Ovary (tissue), 3 donors: ENCODE measurements around the gene IFITM2.

Experiments used
- EP300 ChIP-seq: sonication (generic); formaldehyde crosslinking; IDR thresholded peaks from one replicate; pipeline ENCODE4 v1.6.1; 2017; ENCODE audit warnings: antibody characterized with exemption
- POLR2A ChIP-seq: fragments of 450-650 bp; IDR thresholded peaks from one replicate; pipeline ENCODE4 v1.6.1; 2017; ENCODE audit warnings: antibody characterized with exemption, mild to moderate bottlenecking, moderate library complexity
- TF ChIP-seq, protein P1 (sequence below), 3 donors: fragments of 450-650 bp in 2 of 3; fragments of 200-600 bp in 1 of 3; IDR thresholded peaks; one replicate each; pipeline versions ENCODE4 v1.5.1 to v1.8.0; 2016 to 2022; ENCODE audit warnings: antibody characterized with exemption in 3 of 3, mild to moderate bottlenecking in 1 of 3
- donor health status: DM: no; HTN: no; CAD: no.

DNA sequence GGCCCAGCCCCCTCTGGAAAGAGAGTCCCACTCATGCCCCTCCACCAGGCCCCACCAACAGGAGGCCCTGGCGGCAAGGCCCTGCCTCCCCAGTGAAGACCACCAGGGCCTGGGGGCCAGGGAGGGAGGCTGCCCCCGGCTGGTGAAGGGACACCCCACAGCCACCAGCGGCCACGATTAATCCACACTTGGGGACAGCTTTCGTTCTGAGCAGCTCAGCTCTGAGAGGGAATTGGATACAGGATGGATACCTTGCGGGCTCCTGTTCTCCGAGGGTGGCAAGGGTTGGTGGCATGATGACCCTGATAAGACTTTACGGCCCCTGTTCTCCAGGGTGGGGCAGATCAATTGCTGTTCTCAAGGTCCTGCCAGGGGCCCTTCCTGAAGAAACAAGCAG lies 36.3 kb upstream of the IFITM2 start:
- TF ChIP-seq POLR2A (no peak), EP300 (no peak)
- TF ChIP-seq, protein P1, sequence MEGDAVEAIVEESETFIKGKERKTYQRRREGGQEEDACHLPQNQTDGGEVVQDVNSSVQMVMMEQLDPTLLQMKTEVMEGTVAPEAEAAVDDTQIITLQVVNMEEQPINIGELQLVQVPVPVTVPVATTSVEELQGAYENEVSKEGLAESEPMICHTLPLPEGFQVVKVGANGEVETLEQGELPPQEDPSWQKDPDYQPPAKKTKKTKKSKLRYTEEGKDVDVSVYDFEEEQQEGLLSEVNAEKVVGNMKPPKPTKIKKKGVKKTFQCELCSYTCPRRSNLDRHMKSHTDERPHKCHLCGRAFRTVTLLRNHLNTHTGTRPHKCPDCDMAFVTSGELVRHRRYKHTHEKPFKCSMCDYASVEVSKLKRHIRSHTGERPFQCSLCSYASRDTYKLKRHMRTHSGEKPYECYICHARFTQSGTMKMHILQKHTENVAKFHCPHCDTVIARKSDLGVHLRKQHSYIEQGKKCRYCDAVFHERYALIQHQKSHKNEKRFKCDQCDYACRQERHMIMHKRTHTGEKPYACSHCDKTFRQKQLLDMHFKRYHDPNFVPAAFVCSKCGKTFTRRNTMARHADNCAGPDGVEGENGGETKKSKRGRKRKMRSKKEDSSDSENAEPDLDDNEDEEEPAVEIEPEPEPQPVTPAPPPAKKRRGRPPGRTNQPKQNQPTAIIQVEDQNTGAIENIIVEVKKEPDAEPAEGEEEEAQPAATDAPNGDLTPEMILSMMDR (IDR thresholded peaks at IDR 0.05) = no peak
